Ishikawa (cell line): Measurements from ENCODE around the gene TACC2.

Source experiments
- MAX ChIP-seq: IDR thresholded peaks from 2 replicates; pipeline ENCODE4 v1.6.1; 2012
- TEAD4 ChIP-seq: IDR thresholded peaks from 2 replicates; pipeline ENCODE4 v1.6.1; 2012

- TF ChIP-seq MAX (no peak), TEAD4 (no peak)
These were observed 282.1 kb downstream of the TACC2 start, which contains the start of gene BTBD16 for GRCh38 chr10:122271076-122271475.
